LNCaP clone FGC (cell line): Measurements from ENCODE around the gene USH2A.

Experiments
- DNase-seq: peaks from one replicate; pipeline ENCODE4 v3.0.0-alpha.2; 2011; ENCODE audit warnings: low read depth
- H3K4me3 ChIP-seq: 2 replicates; pipeline ENCODE4 v1.5.1; 2011; ENCODE audit warnings: mild to moderate bottlenecking, low read depth, low read length, control low read depth
- CTCF ChIP-seq: IDR thresholded peaks from 2 replicates; pipeline ENCODE4 v1.5.1; 2012; ENCODE audit warnings: mild to moderate bottlenecking; ENCODE audit not compliant: control insufficient read depth, insufficient read depth; ENCODE audit errors: extremely low read depth

USH2A gene

GRCh38 chr1:215767761-215768160 is 655.5 kb downstream of the USH2A start:
- no peak for TF ChIP-seq CTCF
- H3K4me3 ChIP-seq: no peak overlapping the region
- DNase-seq: no peak

- DNase-seq: no peak
- H3K4me3 ChIP-seq: no peak overlapping the region
- TF ChIP-seq CTCF: no peak
These were observed 656.7 kb downstream of the USH2A start for GRCh38 chr1:215766521-215766920.

- H3K4me3 ChIP-seq: no peak overlapping the region
- DNase-seq: no peak
- TF ChIP-seq CTCF: no peak
These were observed 657.4 kb downstream of the USH2A start for GRCh38 chr1:215765833-215766232.

- TF ChIP-seq CTCF: no peak
- H3K4me3 ChIP-seq: no peak overlapping the region
- DNase-seq: no peak
These were observed 661.8 kb downstream of the USH2A start for GRCh38 chr1:215761446-215761845.

- H3K4me3 ChIP-seq: no peak overlapping the region
- DNase-seq: no peak
- TF ChIP-seq CTCF: no peak
These were observed 669.1 kb downstream of the USH2A start for GRCh38 chr1:215754112-215754511.

- H3K4me3 ChIP-seq: no peak overlapping the region
- TF ChIP-seq CTCF: no peak
- DNase-seq: no peak
These were observed 673.8 kb downstream of the USH2A start for GRCh38 chr1:215749414-215749813.

GRCh38 chr1:215748431-215748830 is 674.8 kb downstream of the USH2A start:
- H3K4me3 ChIP-seq: no peak overlapping the region
- TF ChIP-seq CTCF: no peak
- no peak for DNase-seq
